Measurements from ENCODE around the gene ZFAND3. TPM values are rescaled to one million over a fixed set of nuclear protein-coding genes. Genes with fewer than 3 reads are reported as not detected.

ZFAND3 gene
- total RNA-seq, 1 donor from 2014 or later, result 56.3 TPM

DNA sequence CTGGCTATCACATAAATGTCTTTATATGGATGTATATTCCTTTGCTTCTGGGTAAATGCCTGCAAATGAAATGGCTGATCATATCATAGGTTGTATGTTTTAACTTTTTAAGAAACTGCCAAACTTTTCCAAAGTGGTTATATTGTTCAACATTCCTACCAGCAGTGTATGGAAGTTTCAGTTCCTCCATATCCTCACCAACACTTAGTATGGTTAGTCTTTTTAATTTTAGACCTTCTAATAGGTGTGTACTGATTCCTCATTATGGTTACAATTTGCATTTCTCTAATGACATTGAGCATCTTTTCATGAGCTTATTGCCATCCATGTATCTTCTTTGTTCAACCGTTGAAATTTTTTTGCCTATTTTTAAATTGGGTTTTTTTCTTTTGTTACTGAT lies 155.4 kb downstream of the ZFAND3 start:
- intact Hi-C loops (cut with micrococcal nuclease), result no loop called here
- Mint-ChIP-seq H3K4me1 (peaks cover 55% of the 10 kb centered on the region), H3K36me3 (ENCODE audit: low read depth) (peaks cover 27% of the 10 kb centered on the region), H3K27ac (no peak overlapping the region), H3K9me3 (peaks cover 7% of the 10 kb centered on the region), H3K4me3 (no peak overlapping the region), H3K27me3 (no peaks in the 10 kb centered on the region)
- TF ChIP-seq, protein P1, sequence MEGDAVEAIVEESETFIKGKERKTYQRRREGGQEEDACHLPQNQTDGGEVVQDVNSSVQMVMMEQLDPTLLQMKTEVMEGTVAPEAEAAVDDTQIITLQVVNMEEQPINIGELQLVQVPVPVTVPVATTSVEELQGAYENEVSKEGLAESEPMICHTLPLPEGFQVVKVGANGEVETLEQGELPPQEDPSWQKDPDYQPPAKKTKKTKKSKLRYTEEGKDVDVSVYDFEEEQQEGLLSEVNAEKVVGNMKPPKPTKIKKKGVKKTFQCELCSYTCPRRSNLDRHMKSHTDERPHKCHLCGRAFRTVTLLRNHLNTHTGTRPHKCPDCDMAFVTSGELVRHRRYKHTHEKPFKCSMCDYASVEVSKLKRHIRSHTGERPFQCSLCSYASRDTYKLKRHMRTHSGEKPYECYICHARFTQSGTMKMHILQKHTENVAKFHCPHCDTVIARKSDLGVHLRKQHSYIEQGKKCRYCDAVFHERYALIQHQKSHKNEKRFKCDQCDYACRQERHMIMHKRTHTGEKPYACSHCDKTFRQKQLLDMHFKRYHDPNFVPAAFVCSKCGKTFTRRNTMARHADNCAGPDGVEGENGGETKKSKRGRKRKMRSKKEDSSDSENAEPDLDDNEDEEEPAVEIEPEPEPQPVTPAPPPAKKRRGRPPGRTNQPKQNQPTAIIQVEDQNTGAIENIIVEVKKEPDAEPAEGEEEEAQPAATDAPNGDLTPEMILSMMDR (IDR thresholded peaks at IDR 0.05), result no peak
- ATAC-seq (ENCODE audit: low read depth) (no peak), DNase-seq (no peak)
- CTCF ChIA-PET, result no interaction called here
- POLR2A ChIA-PET, result no interaction called here

DNA sequence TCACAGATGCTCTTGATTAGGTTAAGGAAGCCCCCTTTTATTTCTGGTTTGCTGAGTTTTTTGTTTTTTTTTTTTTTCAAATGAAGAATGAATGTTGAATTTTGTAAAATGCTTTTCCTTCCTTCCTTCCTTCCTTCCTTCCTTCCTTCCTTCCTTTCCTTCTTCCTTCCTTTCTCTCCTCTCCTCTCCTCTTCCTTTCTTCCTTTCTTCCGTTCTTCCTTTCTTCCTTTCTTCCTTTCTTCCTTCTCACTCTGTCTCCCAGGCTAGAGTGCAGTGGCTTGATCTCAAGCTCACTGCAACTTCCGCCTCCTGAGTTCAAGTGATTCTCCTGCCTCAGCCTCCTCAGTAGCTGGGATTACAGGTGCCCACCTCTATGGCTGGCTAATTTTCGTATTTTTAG lies 158.2 kb downstream of the ZFAND3 start:
- DNase-seq, result no peak
- TF ChIP-seq, protein P1 (IDR thresholded peaks at IDR 0.05), result no peak
- Mint-ChIP-seq H3K36me3 (ENCODE audit: low read depth) (peaks cover 25% of the 10 kb centered on the region), H3K9me3 (peaks cover 7% of the 10 kb centered on the region), H3K27ac (no peak overlapping the region), H3K4me3 (no peak overlapping the region), H3K27me3 (no peaks in the 10 kb centered on the region), H3K4me1 (peaks cover 59% of the 10 kb centered on the region)
- ChIA-PET POLR2A (interaction anchor here (0.7 kb wide), 1 partner anchor 120 kb away, joined by 3 read pairs; no protein-coding TSS in a partner anchor), CTCF (no interaction called here)
- ATAC-seq (ENCODE audit: low read depth), result no peak
- intact Hi-C loops (cut with micrococcal nuclease), result no loop called here

DNA sequence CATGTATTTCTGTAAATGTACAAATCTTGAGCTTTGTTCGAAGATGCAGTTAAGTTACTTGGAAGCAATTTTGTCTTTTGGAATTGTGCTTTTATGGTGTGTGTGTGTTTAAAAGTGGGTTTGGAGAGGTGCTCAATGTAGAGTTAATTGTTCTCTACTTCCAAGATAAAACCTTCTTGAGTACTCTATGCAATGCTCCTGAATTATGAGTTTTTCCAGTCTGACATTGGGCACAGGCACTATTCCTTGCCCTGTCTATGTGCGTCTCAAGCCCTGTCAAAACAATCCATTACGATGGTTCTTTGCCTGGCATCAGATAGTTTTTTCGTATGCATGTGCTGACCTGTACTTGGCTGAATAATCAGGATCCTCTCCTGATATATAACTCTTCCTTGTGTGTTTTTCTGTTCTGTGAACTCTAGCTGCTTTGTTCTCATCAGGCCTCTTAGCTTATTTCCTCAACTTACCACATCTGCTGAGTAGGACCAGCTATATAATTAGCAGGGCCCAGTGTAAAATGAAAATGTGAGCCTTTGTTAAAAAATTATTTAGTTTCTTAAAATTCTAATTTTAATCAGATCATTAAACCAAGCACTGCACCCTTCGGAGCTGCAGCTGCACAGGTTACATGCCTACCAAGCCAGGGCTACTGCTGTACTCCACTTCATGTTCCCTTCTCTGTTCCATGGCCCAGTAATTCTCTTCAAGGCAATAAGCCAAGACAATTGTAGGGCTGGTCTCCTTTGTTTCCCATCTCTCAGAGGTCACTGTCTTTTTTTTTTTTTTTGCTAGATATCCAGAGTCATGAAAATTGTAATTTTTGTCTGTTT lies 160.1 kb downstream of the ZFAND3 start:
- Mint-ChIP-seq H3K27ac (no peak overlapping the region), H3K27me3 (no peaks in the 10 kb centered on the region), H3K4me3 (no peak overlapping the region), H3K4me1 (peaks cover 64% of the 10 kb centered on the region), H3K9me3 (peaks cover 7% of the 10 kb centered on the region), H3K36me3 (ENCODE audit: low read depth) (peaks cover 16% of the 10 kb centered on the region)
- TF ChIP-seq, protein P1 (IDR thresholded peaks at IDR 0.05), result no peak
- intact Hi-C loops (cut with micrococcal nuclease), result no loop called here
- ATAC-seq (ENCODE audit: low read depth) (no peak), DNase-seq (no peak)
- ChIA-PET POLR2A (interaction anchor here (0.7 kb wide), 1 partner anchor 166 kb away, joined by 3 read pairs; no protein-coding TSS in a partner anchor), CTCF (no interaction called here)

DNA sequence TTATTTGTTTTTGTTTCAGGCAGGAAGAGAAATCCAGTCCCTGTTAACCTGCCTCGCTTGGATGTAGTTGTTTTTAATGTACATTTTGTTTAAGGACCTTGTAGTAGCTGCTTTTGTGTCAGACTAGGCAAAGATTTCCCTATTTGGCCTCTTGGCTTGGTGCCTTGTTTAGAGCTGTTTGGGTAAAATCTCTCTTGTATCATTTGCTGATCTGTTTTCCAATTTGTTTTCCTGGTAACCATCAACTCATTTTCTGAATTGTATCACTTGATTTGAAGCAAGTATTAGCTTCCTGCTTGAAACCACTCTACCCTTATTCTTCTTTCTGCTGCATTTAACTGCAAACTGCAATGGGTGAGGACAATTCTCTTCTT lies 160.7 kb downstream of the ZFAND3 start:
- POLR2A ChIA-PET, result interaction anchor here (0.7 kb wide), 1 partner anchor 167 kb away, joined by 3 read pairs; no protein-coding TSS in a partner anchor
- H3K4me3 Mint-ChIP-seq, result no peak overlapping the region
- DNase-seq (no peak), ATAC-seq (ENCODE audit: low read depth) (no peak)
- no peaks in the 10 kb centered on the region for H3K27me3 Mint-ChIP-seq
- peaks cover 7% of the 10 kb centered on the region for H3K9me3 Mint-ChIP-seq
- H3K4me1 Mint-ChIP-seq, result peaks cover 64% of the 10 kb centered on the region
- intact Hi-C loops (cut with micrococcal nuclease), result no loop called here
- TF ChIP-seq, protein P1 (IDR thresholded peaks at IDR 0.05), result no peak
- peaks cover 11% of the 10 kb centered on the region for H3K36me3 Mint-ChIP-seq (ENCODE audit: low read depth)
- no peak overlapping the region for H3K27ac Mint-ChIP-seq
- CTCF ChIA-PET, result no interaction called here

DNA sequence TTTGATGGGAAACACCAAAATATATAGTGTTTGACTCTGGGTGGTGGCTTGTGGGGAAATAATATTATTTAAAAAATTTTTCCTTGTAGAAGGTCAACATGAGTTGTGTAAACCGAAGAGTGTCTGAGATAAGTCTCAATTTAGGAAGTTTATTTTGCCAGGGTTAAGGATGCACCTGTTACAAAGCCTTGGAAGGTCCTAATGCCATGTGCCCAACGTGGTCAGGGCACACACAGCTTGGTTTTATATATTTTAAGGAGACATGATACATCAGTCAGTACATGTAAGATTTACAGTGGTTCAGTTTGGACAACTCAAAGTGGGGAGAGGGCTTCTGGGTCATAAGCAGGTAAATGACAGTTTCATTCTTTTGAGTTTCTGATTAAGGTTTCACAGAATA lies 162.1 kb downstream of the ZFAND3 start:
- ChIA-PET CTCF (no interaction called here), POLR2A (no interaction called here)
- intact Hi-C loops (cut with micrococcal nuclease), result no loop called here
- Mint-ChIP-seq H3K27ac (no peak overlapping the region), H3K36me3 (ENCODE audit: low read depth) (peaks cover 3% of the 10 kb centered on the region), H3K4me1 (peaks cover 71% of the 10 kb centered on the region), H3K4me3 (no peak overlapping the region), H3K27me3 (no peaks in the 10 kb centered on the region), H3K9me3 (peaks cover 3% of the 10 kb centered on the region)
- ATAC-seq (ENCODE audit: low read depth) (no peak), DNase-seq (no peak)
- TF ChIP-seq, protein P1 (IDR thresholded peaks at IDR 0.05), result no peak
